Panc1 (cell line): Measurements from ENCODE around the gene LRRC38. TPM values are rescaled to one million over a fixed set of nuclear protein-coding genes. Genes with fewer than 3 reads are reported as not detected.

ENCODE experiments used
- ATAC-seq: fragments of 200-7000 bp; cut with Tn5 transposase; 2 replicates; pipeline ENCODE4 v1.9.1; 2020; ENCODE audit warnings: mild to moderate bottlenecking, moderate library complexity
- BruUV-seq: library from RNA; stranded (reverse); fragments of 400-500 nt; replicated peaks from 2 replicates; lab custom pipeline; 2021; lab: Mats Ljungman, UMichigan
- CTCF ChIA-PET: fragments of 300-600 bp; sonication (Branson Sonifier 250); formaldehyde crosslinking; loops from one replicate; lab custom pipeline; 2022; ENCODE audit warnings: antibody characterized with exemption; lab: Charles Lee
- POLR2A ChIA-PET: fragments of 300-600 bp; sonication (Branson Sonifier 250); formaldehyde crosslinking; loops from one replicate; lab custom pipeline; 2022; ENCODE audit warnings: antibody characterized with exemption; lab: Charles Lee
- DNase-seq: peaks from one replicate; pipeline ENCODE4 v3.0.0-alpha.2; 2010; ENCODE audit warnings: low read depth, low spot score
- H3K27ac ChIP-seq: 2 replicates; pipeline ENCODE4 v1.5.1; 2011; ENCODE audit warnings: mild to moderate bottlenecking, low read length, inconsistent platforms
- H3K27me3 ChIP-seq: fragments of 200-500 bp; sonication (Bioruptor generic); 2 replicates; pipeline ENCODE4 v1.6.0; 2014; ENCODE audit warnings: low read length, inconsistent platforms; ENCODE audit not compliant: control insufficient read depth, insufficient read depth
- H3K36me3 ChIP-seq: fragments of 200-500 bp; sonication (Bioruptor generic); 2 replicates; pipeline ENCODE4 v1.5.1; 2014; ENCODE audit warnings: inconsistent platforms, mild to moderate bottlenecking, low read length, moderate library complexity; ENCODE audit not compliant: control insufficient read depth, insufficient read depth
- H3K4me1 ChIP-seq: 2 replicates; pipeline ENCODE4 v1.5.1; 2011; ENCODE audit warnings: inconsistent platforms, mild to moderate bottlenecking, low read length, moderate library complexity; ENCODE audit not compliant: control insufficient read depth, insufficient read depth
- H3K4me3 ChIP-seq, 2 experiments: 2 replicates each; pipeline ENCODE4 v1.5.1; 2011 to 2012; ENCODE audit warnings: low read depth in 2 of 2, low read length in 2 of 2, mild to moderate bottlenecking in 2 of 2, inconsistent platforms in 1 of 2, moderate library complexity in 1 of 2
- H3K9me3 ChIP-seq: fragments of 200-500 bp; sonication (Bioruptor generic); 2 replicates; pipeline ENCODE4 v1.5.1; 2014; ENCODE audit warnings: low read depth, mild to moderate bottlenecking, inconsistent platforms, low read length, moderate library complexity; ENCODE audit not compliant: control insufficient read depth, insufficient read depth
- POLR2AphosphoS5 ChIP-seq: IDR thresholded peaks from 2 replicates; pipeline ENCODE4 v1.6.1; 2012; ENCODE audit warnings: mild to moderate bottlenecking, low read depth, low read length, moderate library complexity
- REST ChIP-seq, 2 experiments: IDR thresholded peaks; 2 replicates each; pipeline ENCODE4 v1.6.1; 2011 to 2012; ENCODE audit warnings: low read depth in 2 of 2, control low read depth in 1 of 2, low read length in 1 of 2, mild to moderate bottlenecking in 1 of 2, moderate library complexity in 1 of 2; ENCODE audit not compliant: insufficient read depth in 1 of 2
- SIN3A ChIP-seq: IDR thresholded peaks from 2 replicates; pipeline ENCODE4 v1.6.1; 2012; ENCODE audit warnings: low read depth, mild to moderate bottlenecking, low read length, moderate library complexity, borderline replicate concordance; ENCODE audit not compliant: insufficient read depth
- TCF7L2 ChIP-seq: IDR thresholded peaks from 2 replicates; pipeline ENCODE4 v1.6.1; 2011; ENCODE audit warnings: mild to moderate bottlenecking, low read depth, low read length, inconsistent platforms
- in situ Hi-C: cut with HindIII; loops from 2 replicates; pipeline ENCODE4 v1.10.0; 2016; ENCODE audit warnings: low sequenced_read_pairs, low pct_unique_long_range_greater_than_20kb
- intact Hi-C: fragments of 100-400 bp; cut with micrococcal nuclease; formaldehyde crosslinking; loops from one replicate; pipeline ENCODE4 v1.10.0; 2022; ENCODE audit not compliant: unreplicated experiment
- total RNA-seq: library from RNA; stranded (reverse); gene quantifications from one replicate; pipeline ENCODE4 v1.2.1, GENCODE V29; 2021; ENCODE audit not compliant: unreplicated experiment
- TF ChIP-seq, protein P1 (sequence below): fragments of 450-650 bp; IDR thresholded peaks from 2 replicates; pipeline ENCODE4 v1.5.1; 2017; ENCODE audit warnings: mild to moderate bottlenecking

LRRC38 gene
- total RNA-seq, 1 experiment from 2014 or later = not detected

DNA sequence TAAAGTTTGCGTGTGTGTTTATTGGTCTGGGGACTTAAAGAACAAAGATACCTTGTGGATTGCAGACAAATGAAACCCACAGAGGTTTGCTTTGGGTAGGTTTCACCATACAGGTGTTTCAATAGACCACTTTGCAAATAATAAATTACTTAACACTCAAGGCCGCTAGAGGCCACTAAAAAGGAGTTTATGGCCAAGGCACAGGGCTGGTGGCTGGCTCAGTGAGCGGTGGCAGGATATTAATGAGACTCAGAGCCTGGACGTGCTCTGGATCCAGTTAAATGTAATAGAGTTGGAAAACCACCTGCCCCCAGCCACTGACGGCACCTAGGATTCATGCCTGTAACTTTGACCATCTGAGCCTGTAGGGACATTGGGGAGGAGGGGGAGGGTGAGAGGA is 44.5 kb downstream of the LRRC38 start:
- intact Hi-C loops = no loop called here

GRCh38 chr1:13465515-13465914 is 48.3 kb downstream of the LRRC38 start:
- in situ Hi-C loops (no loop called here), intact Hi-C loops (no loop called here)
- H3K27me3 ChIP-seq = peaks cover 4% of the 10 kb centered on the region; the same call in 1 of the 2 replicates
- CTCF ChIA-PET = no interaction called here
- H3K4me1 ChIP-seq = no peaks in the 10 kb centered on the region
- POLR2A ChIA-PET = no interaction called here
- TF ChIP-seq SIN3A = no peak
- no peak for TF ChIP-seq REST (IDR thresholded peaks at IDR 0.05; ENCODE audit: insufficient read depth in 1 of 2, low read depth in 2 of 2, low read length in 1 of 2)
- TF ChIP-seq POLR2AphosphoS5 = no peak
- TF ChIP-seq, protein P1, sequence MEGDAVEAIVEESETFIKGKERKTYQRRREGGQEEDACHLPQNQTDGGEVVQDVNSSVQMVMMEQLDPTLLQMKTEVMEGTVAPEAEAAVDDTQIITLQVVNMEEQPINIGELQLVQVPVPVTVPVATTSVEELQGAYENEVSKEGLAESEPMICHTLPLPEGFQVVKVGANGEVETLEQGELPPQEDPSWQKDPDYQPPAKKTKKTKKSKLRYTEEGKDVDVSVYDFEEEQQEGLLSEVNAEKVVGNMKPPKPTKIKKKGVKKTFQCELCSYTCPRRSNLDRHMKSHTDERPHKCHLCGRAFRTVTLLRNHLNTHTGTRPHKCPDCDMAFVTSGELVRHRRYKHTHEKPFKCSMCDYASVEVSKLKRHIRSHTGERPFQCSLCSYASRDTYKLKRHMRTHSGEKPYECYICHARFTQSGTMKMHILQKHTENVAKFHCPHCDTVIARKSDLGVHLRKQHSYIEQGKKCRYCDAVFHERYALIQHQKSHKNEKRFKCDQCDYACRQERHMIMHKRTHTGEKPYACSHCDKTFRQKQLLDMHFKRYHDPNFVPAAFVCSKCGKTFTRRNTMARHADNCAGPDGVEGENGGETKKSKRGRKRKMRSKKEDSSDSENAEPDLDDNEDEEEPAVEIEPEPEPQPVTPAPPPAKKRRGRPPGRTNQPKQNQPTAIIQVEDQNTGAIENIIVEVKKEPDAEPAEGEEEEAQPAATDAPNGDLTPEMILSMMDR = no peak
- TF ChIP-seq TCF7L2 = no peak
- no peak overlapping the region for H3K27ac ChIP-seq
- no TSS peak for BruUV-seq
- DNase-seq (no peak), ATAC-seq (no peak)
- no peaks in the 10 kb centered on the region for H3K9me3 ChIP-seq
- no peak overlapping the region for H3K4me3 ChIP-seq
- H3K36me3 ChIP-seq = no peaks in the 10 kb centered on the region

More for the DNA sequence above, 44.5 kb downstream of the LRRC38 start:
- CTCF ChIA-PET = no interaction called here
- in situ Hi-C loops = no loop called here
- Histone ChIP-seq H3K9me3 (no peaks in the 10 kb centered on the region), H3K27me3 (peaks cover 4% of the 10 kb centered on the region; the same call in 1 of the 2 replicates), H3K27ac (no peak overlapping the region), H3K4me3 (no peak overlapping the region), H3K36me3 (no peaks in the 10 kb centered on the region), H3K4me1 (no peaks in the 10 kb centered on the region)
- BruUV-seq = no TSS peak
- peak; percentile 80 for ATAC-seq
- POLR2A ChIA-PET = no interaction called here
- no peak for DNase-seq
- TF ChIP-seq TCF7L2 = no peak
- no peak for TF ChIP-seq SIN3A
- TF ChIP-seq, protein P1 = peak; percentile 15; the same call in 1 of the 2 replicates
- TF ChIP-seq REST (IDR thresholded peaks at IDR 0.05; ENCODE audit: insufficient read depth in 1 of 2, low read depth in 2 of 2, low read length in 1 of 2) = no peak
- no peak for TF ChIP-seq POLR2AphosphoS5
